ENCODE measurements around the gene SLC15A5.

- TF ChIP-seq NFIC (IDR thresholded peaks at IDR 0.05; ENCODE audit: borderline replicate concordance) (no peak), USF2 (IDR thresholded peaks at IDR 0.05; ENCODE audit: borderline replicate concordance, low read depth, low read length) (no peak), CHD2 (IDR thresholded peaks at IDR 0.05; ENCODE audit: low read length, partially characterized antibody) (no peak), RCOR1 (IDR thresholded peaks at IDR 0.05; ENCODE audit: low read length) (no peak), JUND (IDR thresholded peaks at IDR 0.05) (no peak), CTCF (IDR thresholded peaks at IDR 0.05) (no peak)
These were observed 65.8 kb downstream of the SLC15A5 start for GRCh38 chr12:16211731-16212130.
